Psoas muscle (tissue), 8 donors: ENCODE measurements around the gene BRD7. TPM values are rescaled to one million over a fixed set of nuclear protein-coding genes. Genes with fewer than 3 reads are reported as not detected.

Experiments
- ATAC-seq, 4 donors: fragments of 200-7000 bp; cut with Tn5 transposase; one replicate each; pipeline ENCODE4 v1.9.1; 2020; ENCODE audit warnings: moderate library complexity in 3 of 4, mild to moderate bottlenecking in 2 of 4
- DNase-seq, 2 donors: peaks; one replicate each; pipeline ENCODE4 v3.0.0-alpha.2; 2020
- H3K27ac ChIP-seq: fragments of 200-600 bp; one replicate; pipeline ENCODE4 v1.8.0; 2022
- H3K27me3 ChIP-seq, 3 donors: fragments of 200-600 bp in 1 of 3; one replicate each; pipeline versions ENCODE4 v1.6.1 to v1.8.0; 2013 to 2022; ENCODE audit warnings: low read length in 2 of 3, mild to moderate bottlenecking in 2 of 3, moderate library complexity in 1 of 3; ENCODE audit not compliant: insufficient read depth in 3 of 3
- H3K36me3 ChIP-seq, 2 donors: fragments of 200-600 bp in 1 of 2; one replicate each; pipeline versions ENCODE4 v1.6.1 to v1.8.0; 2013 to 2022; ENCODE audit warnings: low read depth in 1 of 2, mild to moderate bottlenecking in 1 of 2, moderate library complexity in 1 of 2; ENCODE audit not compliant: insufficient read depth in 1 of 2
- H3K4me1 ChIP-seq: fragments of 200-600 bp; one replicate; pipeline ENCODE4 v1.8.0; 2022
- H3K4me3 ChIP-seq: fragments of 200-600 bp; one replicate; pipeline ENCODE4 v1.8.0; 2022; ENCODE audit warnings: mild to moderate bottlenecking
- H3K9me3 ChIP-seq: fragments of 200-600 bp; one replicate; pipeline ENCODE4 v1.8.0; 2022
- CTCF ChIP-seq: fragments of 200-600 bp; IDR thresholded peaks from one replicate; pipeline ENCODE4 v1.8.0; 2022; ENCODE audit warnings: antibody characterized with exemption
- WGBS, 3 donors: extraction: QIAGEN DNeasy Blood & Tissue Kit; methylation state at CpG; one replicate each; pipeline versions ENCODE4 v1.1.6 to v1.1.7; 2013; 5-methylcytosine and 5-hydroxymethylcytosine counted together
- intact Hi-C, 2 donors: fragments of 100-400 bp; cut with DNase I; formaldehyde crosslinking; loops; one replicate each; pipeline versions ENCODE4 v1.11.0 to v1.14.2; 2022
- polyA plus RNA-seq, 3 donors: library from polyadenylated mRNA; stranded (reverse); fragments of 200-250 nt; gene quantifications; one replicate each; pipeline ENCODE4 v1.2.3, GENCODE V29; 2013
- total RNA-seq, 4 donors: library from RNA; stranded (reverse); fragmentation: NEBNext Ultra II Directional in 2 of 4; extraction: Animal tissue kit (Norgen Biotek cat#: 25700) in 2 of 4; gene quantifications; one replicate each; pipeline versions ENCODE4 v1.2.1 to v1.2.4, GENCODE V29; 2021 to 2023
- donor health status: healthy with polysubstance abuse.
- donor health status: DM: no; HTN: no; CAD: no; lungs with moderate emphysema.
- donor health status: Bipolar disorder and iron deficiency.
- donor health status: healthy.
- donor health status: DM: yes; HTN: yes; CAD: no.
- donor health status: DM: no; HTN: no; CAD: no.
- donor health status: DM: no; HTN: no; CAD: no.
- donor health status: DM: yes; HTN: yes; CAD: no.

Gene BRD7
- total and polyA plus RNA-seq, 7 donors = 32.4 to 77.1 (median 49.1) TPM

- H3K4me3 ChIP-seq = peak overlapping the region; percentile 62
- DNase-seq = no peak
- WGBS, 3 donors = 26 to 40% (median 32%) methylated on average over 5 to 7 of the region's 7 CpGs
- TF ChIP-seq CTCF = no peak
- ATAC-seq = peak in 1 of 4 donors; percentile 10
- no peaks in the 10 kb centered on the region for H3K27me3 ChIP-seq
- intact Hi-C loops = loop anchor here (5.0 to 10.0 kb wide), 4 partner anchors 154 to 376 kb away; partner anchors contain the start of genes CYLD (in 2 of the 2) and CNEP1R1 (in 1 of the 2)
- no peaks in the 10 kb centered on the region for H3K9me3 ChIP-seq
- H3K4me1 ChIP-seq = peaks cover 22% of the 10 kb centered on the region
- H3K27ac ChIP-seq = peak overlapping the region; percentile 64
- H3K36me3 ChIP-seq = peaks cover 0 to 32% of the 10 kb centered on the region in 2 donors
Observed at GRCh38 chr16:50369133-50369804, 481 bp upstream of the BRD7 start.

- 4 to 6% (median 4%) methylated on average over 21 to 23 of the region's 23 CpGs for WGBS, 3 donors
- DNase-seq (no peak), ATAC-seq (peak in 1 of 4 donors; percentile 46)
- Histone ChIP-seq H3K27me3 (no peaks in the 10 kb centered on the region), H3K9me3 (no peaks in the 10 kb centered on the region), H3K4me1 (peaks cover 22% of the 10 kb centered on the region), H3K27ac (peak overlapping the region; percentile 82), H3K4me3 (peak overlapping the region; percentile 94), H3K36me3 (peaks cover 0 to 45% of the 10 kb centered on the region in 2 donors)
- no peak for TF ChIP-seq CTCF
- intact Hi-C loops = loop anchor here (5.0 to 10.0 kb wide), 4 partner anchors 153 to 377 kb away; partner anchors contain the start of genes CYLD (in 2 of the 2) and CNEP1R1 (in 1 of the 2)
Observed at GRCh38 chr16:50367777-50368409, 895 bp downstream of the BRD7 start.

GRCh38 chr16:50365791-50366575 lies 2.8 kb downstream of the BRD7 start:
- no peak for TF ChIP-seq CTCF
- Histone ChIP-seq H3K4me1 (peaks cover 31% of the 10 kb centered on the region), H3K27me3 (no peaks in the 10 kb centered on the region), H3K27ac (no peak overlapping the region), H3K36me3 (peaks cover 0 to 56% of the 10 kb centered on the region in 2 donors), H3K4me3 (peak overlapping the region; percentile 24), H3K9me3 (no peaks in the 10 kb centered on the region)
- DNase-seq (no peak), ATAC-seq (no peak)
- WGBS, 3 donors = 31 to 49% (median 34%) methylated on average over 2 of the region's 2 CpGs
- intact Hi-C loops = loop anchor here (5.0 to 10.0 kb wide), 4 partner anchors 151 to 379 kb away; partner anchors contain the start of genes CYLD (in 2 of the 2) and CNEP1R1 (in 1 of the 2)

- H3K4me1 ChIP-seq = peaks cover 45% of the 10 kb centered on the region
- H3K4me3 ChIP-seq = no peak overlapping the region
- H3K36me3 ChIP-seq = peaks cover 0 to 67% of the 10 kb centered on the region in 2 donors
- no peaks in the 10 kb centered on the region for H3K27me3 ChIP-seq
- ATAC-seq = no peak
- no peak for TF ChIP-seq CTCF
- intact Hi-C loops = loop anchor here (5.0 to 10.0 kb wide), 4 partner anchors 146 to 381 kb away; partner anchors contain the start of genes CNEP1R1 (in 1 of the 2) and CYLD (in 1 of the 2)
- H3K27ac ChIP-seq = no peak overlapping the region
- 57 to 88% (median 77%) methylated on average over 10 of the region's 10 CpGs for WGBS, 3 donors
- no peak for DNase-seq
- H3K9me3 ChIP-seq = no peaks in the 10 kb centered on the region
Observed at GRCh38 chr16:50363656-50364055, 5.1 kb downstream of the BRD7 start.
